AG09309 (cell line): ENCODE measurements around the gene NME2.

Experiments
- DNase-seq: peaks from one replicate; pipeline ENCODE4 v3.0.0-alpha.2; 2010; ENCODE audit warnings: low read depth
- H3K4me3 ChIP-seq: 2 replicates; pipeline ENCODE4 v1.5.1; 2011; ENCODE audit warnings: mild to moderate bottlenecking, low read depth, low read length, moderate library complexity; ENCODE audit not compliant: control insufficient read depth
- TF ChIP-seq, protein P1 (sequence below): IDR thresholded peaks from 2 replicates; pipeline ENCODE4 v1.5.1; 2011; ENCODE audit warnings: mild to moderate bottlenecking, low read depth, low read length, inconsistent platforms; ENCODE audit not compliant: insufficient read depth, control insufficient read depth; ENCODE audit errors: missing control alignments

Gene NME2

DNA sequence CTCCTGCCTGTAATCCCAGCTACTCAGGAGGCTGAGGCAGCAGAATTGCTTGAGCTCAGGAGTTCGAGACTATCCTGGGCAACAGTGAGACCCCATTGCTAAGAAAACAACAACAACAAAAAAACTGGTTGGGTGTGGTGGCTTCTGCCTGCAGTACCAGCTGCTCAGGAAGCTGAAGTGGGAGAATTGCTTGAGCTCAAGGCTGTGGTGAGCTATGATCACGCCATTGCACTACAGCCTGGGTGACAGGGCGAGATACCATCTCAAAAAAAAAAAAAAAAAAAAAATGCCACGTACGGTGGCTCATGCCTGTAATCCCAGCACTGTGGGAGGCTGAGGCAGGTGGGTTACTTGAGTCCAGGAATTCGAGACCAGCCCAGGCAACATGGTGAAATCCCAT lies 34.1 kb downstream of the NME2 start:
- TF ChIP-seq, protein P1, sequence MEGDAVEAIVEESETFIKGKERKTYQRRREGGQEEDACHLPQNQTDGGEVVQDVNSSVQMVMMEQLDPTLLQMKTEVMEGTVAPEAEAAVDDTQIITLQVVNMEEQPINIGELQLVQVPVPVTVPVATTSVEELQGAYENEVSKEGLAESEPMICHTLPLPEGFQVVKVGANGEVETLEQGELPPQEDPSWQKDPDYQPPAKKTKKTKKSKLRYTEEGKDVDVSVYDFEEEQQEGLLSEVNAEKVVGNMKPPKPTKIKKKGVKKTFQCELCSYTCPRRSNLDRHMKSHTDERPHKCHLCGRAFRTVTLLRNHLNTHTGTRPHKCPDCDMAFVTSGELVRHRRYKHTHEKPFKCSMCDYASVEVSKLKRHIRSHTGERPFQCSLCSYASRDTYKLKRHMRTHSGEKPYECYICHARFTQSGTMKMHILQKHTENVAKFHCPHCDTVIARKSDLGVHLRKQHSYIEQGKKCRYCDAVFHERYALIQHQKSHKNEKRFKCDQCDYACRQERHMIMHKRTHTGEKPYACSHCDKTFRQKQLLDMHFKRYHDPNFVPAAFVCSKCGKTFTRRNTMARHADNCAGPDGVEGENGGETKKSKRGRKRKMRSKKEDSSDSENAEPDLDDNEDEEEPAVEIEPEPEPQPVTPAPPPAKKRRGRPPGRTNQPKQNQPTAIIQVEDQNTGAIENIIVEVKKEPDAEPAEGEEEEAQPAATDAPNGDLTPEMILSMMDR, result no peak
- H3K4me3 ChIP-seq, result no peak overlapping the region

DNA sequence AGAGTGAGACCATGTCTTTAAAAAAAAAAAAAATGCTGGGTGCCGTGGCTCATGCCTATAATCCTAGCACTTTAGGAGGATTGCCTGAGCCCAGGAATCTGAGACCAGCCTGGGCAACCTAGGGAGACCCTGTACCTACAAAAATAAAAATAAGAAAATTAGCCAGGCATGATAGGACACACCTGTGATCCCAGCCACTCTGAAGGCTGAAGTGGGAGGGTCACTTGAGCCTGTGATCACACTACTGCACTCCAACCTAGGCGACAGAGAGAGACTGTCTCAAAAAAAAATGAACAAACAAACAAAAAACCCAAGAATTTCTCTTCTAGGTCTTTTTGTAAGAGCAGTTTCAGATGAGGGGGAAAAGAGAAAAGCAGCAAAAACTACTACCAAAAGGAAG lies 34.6 kb downstream of the NME2 start:
- no peak overlapping the region for H3K4me3 ChIP-seq
- TF ChIP-seq, protein P1, result no peak
- no peak for DNase-seq

More for the DNA sequence above, 34.1 kb downstream of the NME2 start:
- DNase-seq, result no peak

DNA sequence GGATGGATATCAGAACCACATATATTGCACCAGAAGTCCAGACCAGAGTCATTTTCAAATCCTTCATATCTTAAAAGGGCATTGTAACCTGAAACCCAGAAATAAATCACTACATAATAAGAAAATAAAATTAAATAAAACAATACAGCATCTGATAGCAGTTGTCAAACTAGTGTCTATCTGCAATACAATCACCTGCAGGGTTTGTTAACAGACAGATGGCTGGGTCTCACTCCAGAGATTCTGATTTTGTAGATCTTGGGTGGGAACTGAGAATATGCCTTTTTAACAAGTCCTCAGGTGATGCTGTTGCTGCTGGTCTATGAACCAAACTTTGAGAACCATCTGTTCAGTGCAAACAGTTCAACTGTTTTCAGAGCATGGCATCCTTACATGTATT lies 37.6 kb downstream of the NME2 start:
- no peak for DNase-seq
- no peak overlapping the region for H3K4me3 ChIP-seq
- TF ChIP-seq, protein P1, result no peak

DNA sequence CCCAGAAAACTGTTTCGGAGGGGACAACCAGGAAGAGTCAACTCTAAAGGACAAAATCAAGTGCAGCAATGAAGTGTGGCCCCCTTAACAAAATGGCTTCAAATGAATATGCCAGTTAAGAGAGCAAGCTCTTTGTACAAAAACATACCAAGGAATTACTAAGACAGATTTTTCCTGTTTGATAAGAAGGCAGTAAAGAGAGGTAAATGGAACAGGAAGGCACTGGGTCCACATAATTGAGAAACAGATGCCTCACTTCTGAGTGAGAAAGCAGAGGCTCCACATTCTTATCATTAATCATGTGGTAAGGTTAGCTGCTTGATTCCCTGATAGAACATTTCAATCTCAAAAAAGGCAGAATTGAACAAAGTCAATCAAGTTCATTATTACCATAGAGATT lies 48.7 kb downstream of the NME2 start:
- TF ChIP-seq, protein P1, result no peak
- no peak overlapping the region for H3K4me3 ChIP-seq
- DNase-seq, result no peak

DNA sequence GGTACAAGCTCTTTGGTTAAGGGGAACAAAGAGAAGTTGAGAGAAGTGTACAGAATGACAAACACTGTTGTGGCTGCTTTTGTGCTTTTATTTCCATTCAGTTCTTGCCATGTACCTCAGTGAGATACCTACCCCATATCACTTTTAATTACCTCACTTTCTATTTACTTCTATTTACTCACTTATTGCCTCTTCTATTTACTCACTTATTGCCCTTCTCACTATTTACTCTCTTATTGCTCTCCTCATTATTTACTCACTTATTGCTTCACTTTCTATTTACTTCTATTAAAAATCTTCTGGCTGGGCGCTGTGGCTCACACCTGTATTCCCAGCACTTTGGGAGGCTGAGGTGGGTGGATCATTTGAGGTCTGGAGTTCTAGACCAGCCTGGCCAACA lies 51.7 kb downstream of the NME2 start:
- no peak overlapping the region for H3K4me3 ChIP-seq
- TF ChIP-seq, protein P1, result no peak
- DNase-seq, result no peak

DNA sequence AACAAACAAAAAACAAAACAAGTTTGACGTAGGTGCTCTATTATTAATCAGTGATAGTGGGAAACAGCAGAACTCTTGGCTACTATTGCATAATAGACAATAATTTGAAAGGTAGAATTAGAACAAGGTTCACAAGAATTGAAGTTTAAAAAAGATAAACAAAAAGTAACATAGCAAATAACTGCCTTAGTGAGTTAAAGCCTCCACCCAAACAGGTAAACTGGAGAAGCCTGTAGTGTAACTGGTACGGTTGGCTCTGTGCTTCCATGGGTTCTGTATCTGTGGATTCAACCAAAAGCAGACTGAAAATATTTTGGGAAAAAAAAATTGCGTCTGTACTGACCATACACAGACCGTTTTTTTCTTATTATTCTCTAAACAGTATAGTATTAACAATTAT lies 55.1 kb downstream of the NME2 start:
- TF ChIP-seq, protein P1, result no peak
- no peak overlapping the region for H3K4me3 ChIP-seq
- no peak for DNase-seq
